ENCODE results near the gene MSH3. TPM values are rescaled to one million over a fixed set of nuclear protein-coding genes. Genes with fewer than 3 reads are reported as not detected.

The MSH3 gene
- total RNA-seq, 1 donor from 2014 or later: 11.0 TPM

DNA sequence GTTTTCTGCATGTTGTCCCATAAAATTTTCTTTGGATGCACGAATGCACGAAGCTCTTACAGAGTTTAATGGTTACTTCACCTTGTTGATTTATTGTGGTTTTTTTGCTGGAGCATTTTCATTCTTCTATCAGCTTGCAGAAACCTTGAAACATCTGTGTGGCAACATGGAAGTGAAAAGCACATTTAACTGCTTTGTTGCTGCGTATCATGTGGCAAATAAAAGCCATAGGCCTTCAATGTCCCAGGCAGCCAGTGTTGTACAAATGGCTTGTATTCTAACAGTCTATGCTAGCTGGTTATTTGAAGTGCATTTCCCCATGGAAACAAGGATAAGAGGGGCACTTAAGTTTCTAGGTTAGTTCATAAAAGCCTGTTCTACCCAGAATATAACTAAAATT lies 263.2 kb downstream of the MSH3 start:
- Histone ChIP-seq H3K27ac (replicated peaks) (no peak overlapping the region), H3K36me3 (peaks cover under 1% of the 10 kb centered on the region), H3K4me3 (no peak overlapping the region), H3K9me3 (replicated peaks) (peaks cover 2% of the 10 kb centered on the region), H3K4me1 (no peaks in the 10 kb centered on the region), H3K27me3 (ENCODE audit: low read depth) (no peaks in the 10 kb centered on the region)
- TF ChIP-seq, protein P1, sequence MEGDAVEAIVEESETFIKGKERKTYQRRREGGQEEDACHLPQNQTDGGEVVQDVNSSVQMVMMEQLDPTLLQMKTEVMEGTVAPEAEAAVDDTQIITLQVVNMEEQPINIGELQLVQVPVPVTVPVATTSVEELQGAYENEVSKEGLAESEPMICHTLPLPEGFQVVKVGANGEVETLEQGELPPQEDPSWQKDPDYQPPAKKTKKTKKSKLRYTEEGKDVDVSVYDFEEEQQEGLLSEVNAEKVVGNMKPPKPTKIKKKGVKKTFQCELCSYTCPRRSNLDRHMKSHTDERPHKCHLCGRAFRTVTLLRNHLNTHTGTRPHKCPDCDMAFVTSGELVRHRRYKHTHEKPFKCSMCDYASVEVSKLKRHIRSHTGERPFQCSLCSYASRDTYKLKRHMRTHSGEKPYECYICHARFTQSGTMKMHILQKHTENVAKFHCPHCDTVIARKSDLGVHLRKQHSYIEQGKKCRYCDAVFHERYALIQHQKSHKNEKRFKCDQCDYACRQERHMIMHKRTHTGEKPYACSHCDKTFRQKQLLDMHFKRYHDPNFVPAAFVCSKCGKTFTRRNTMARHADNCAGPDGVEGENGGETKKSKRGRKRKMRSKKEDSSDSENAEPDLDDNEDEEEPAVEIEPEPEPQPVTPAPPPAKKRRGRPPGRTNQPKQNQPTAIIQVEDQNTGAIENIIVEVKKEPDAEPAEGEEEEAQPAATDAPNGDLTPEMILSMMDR (IDR thresholded peaks at IDR 0.05; ENCODE audit: borderline replicate concordance): no peak
- no peak for DNase-seq
- intact Hi-C loops (cut with micrococcal nuclease): no loop called here

- TF ChIP-seq, protein P1 (IDR thresholded peaks at IDR 0.05; ENCODE audit: borderline replicate concordance): no peak
- no peak overlapping the region for H3K27ac ChIP-seq (replicated peaks)
- H3K27me3 ChIP-seq (ENCODE audit: low read depth): no peaks in the 10 kb centered on the region
- no peak overlapping the region for H3K4me3 ChIP-seq
- intact Hi-C loops (cut with micrococcal nuclease): no loop called here
- DNase-seq: no peak
- H3K9me3 ChIP-seq (replicated peaks): no peaks in the 10 kb centered on the region
- no peaks in the 10 kb centered on the region for H3K36me3 ChIP-seq
- H3K4me1 ChIP-seq: no peaks in the 10 kb centered on the region
These were observed 265.3 kb downstream of the MSH3 start for GRCh38 chr5:80919678-80920196.

GRCh38 chr5:80920333-80920732 lies 265.9 kb downstream of the MSH3 start:
- H3K27me3 ChIP-seq (ENCODE audit: low read depth): no peaks in the 10 kb centered on the region
- intact Hi-C loops (cut with micrococcal nuclease): no loop called here
- H3K36me3 ChIP-seq: no peaks in the 10 kb centered on the region
- H3K4me3 ChIP-seq: no peak overlapping the region
- no peak for DNase-seq
- H3K4me1 ChIP-seq: no peaks in the 10 kb centered on the region
- no peak overlapping the region for H3K27ac ChIP-seq (replicated peaks)
- TF ChIP-seq, protein P1 (IDR thresholded peaks at IDR 0.05; ENCODE audit: borderline replicate concordance): no peak
- H3K9me3 ChIP-seq (replicated peaks): no peaks in the 10 kb centered on the region

GRCh38 chr5:80921026-80921425 lies 266.6 kb downstream of the MSH3 start:
- TF ChIP-seq, protein P1 (IDR thresholded peaks at IDR 0.05; ENCODE audit: borderline replicate concordance): no peak
- Histone ChIP-seq H3K27me3 (ENCODE audit: low read depth) (no peaks in the 10 kb centered on the region), H3K36me3 (no peaks in the 10 kb centered on the region), H3K27ac (replicated peaks) (no peak overlapping the region), H3K4me1 (no peaks in the 10 kb centered on the region), H3K9me3 (replicated peaks) (no peaks in the 10 kb centered on the region), H3K4me3 (no peak overlapping the region)
- no peak for DNase-seq
- intact Hi-C loops (cut with micrococcal nuclease): no loop called here

- Histone ChIP-seq H3K4me3 (no peak overlapping the region), H3K27ac (replicated peaks) (no peak overlapping the region), H3K36me3 (no peaks in the 10 kb centered on the region), H3K4me1 (no peaks in the 10 kb centered on the region), H3K27me3 (ENCODE audit: low read depth) (no peaks in the 10 kb centered on the region), H3K9me3 (replicated peaks) (no peaks in the 10 kb centered on the region)
- intact Hi-C loops (cut with micrococcal nuclease): no loop called here
- DNase-seq: no peak
- TF ChIP-seq, protein P1 (IDR thresholded peaks at IDR 0.05; ENCODE audit: borderline replicate concordance): no peak
These were observed 271.5 kb downstream of the MSH3 start for GRCh38 chr5:80925931-80926330.

Other genes starting within 250 kb of the MSH3 start
- gene ZFYVE16, start 246.6 kb upstream of the MSH3 start, total RNA-seq: 36.9 TPM
- gene FAM151B, start 166.6 kb upstream of the MSH3 start, total RNA-seq: 0.91 TPM
- gene ANKRD34B, start 84.4 kb upstream of the MSH3 start, total RNA-seq: not detected
- 8.4 TPM for gene DHFR, start 331 bp downstream of the MSH3 start, total RNA-seq